Measurements from ENCODE around the gene KRT2.

- TF ChIP-seq CTCF (conservative IDR thresholded peaks at IDR 0.05) (no peak), ZFX (IDR thresholded peaks at IDR 0.05) (no peak)
These were observed 35.7 kb upstream of the KRT2 start for GRCh38 chr12:52687497-52688385.
